LNCaP clone FGC (cell line): ENCODE measurements around the gene SCO2.

ENCODE experiments used
- DNase-seq: peaks from one replicate; pipeline ENCODE4 v3.0.0-alpha.2; 2011; ENCODE audit warnings: low read depth
- H3K4me3 ChIP-seq: 2 replicates; pipeline ENCODE4 v1.5.1; 2011; ENCODE audit warnings: mild to moderate bottlenecking, low read depth, low read length, control low read depth
- CTCF ChIP-seq: IDR thresholded peaks from 2 replicates; pipeline ENCODE4 v1.5.1; 2012; ENCODE audit warnings: mild to moderate bottlenecking; ENCODE audit not compliant: control insufficient read depth, insufficient read depth; ENCODE audit errors: extremely low read depth

SCO2 gene

GRCh38 chr22:50516891-50517290 lies 8.5 kb downstream of the SCO2 start:
- no peak overlapping the region for H3K4me3 ChIP-seq
- no peak for TF ChIP-seq CTCF
- DNase-seq, result no peak

- H3K4me3 ChIP-seq, result no peak overlapping the region
- DNase-seq, result no peak
- TF ChIP-seq CTCF, result no peak
Measured at GRCh38 chr22:50516068-50516467, 9.3 kb downstream of the SCO2 start.

GRCh38 chr22:50513175-50513574 lies 12.2 kb downstream of the SCO2 start:
- no peak overlapping the region for H3K4me3 ChIP-seq
- TF ChIP-seq CTCF, result no peak
- DNase-seq, result no peak

GRCh38 chr22:50508897-50509296 lies 16.5 kb downstream of the SCO2 start:
- no peak for TF ChIP-seq CTCF
- no peak for DNase-seq
- H3K4me3 ChIP-seq, result peak overlapping the region; percentile 70

- peak; percentile 81 for DNase-seq
- TF ChIP-seq CTCF, result no peak
- peak within 1 kb of the TSS; percentile 96 for H3K4me3 ChIP-seq
Measured at GRCh38 chr22:50507991-50508884, 17.2 kb downstream of the SCO2 start, which contains the start of gene NCAPH2. Gene NCAPH2 (plus strand): TSS chr22:50508224. CDS start chr22:50508338, 114 bp downstream.

- DNase-seq, result no peak
- TF ChIP-seq CTCF, result no peak
- peak within 1 kb of the TSS; percentile 96 for H3K4me3 ChIP-seq
Measured at GRCh38 chr22:50507421-50507990, 17.9 kb downstream of the SCO2 start, which contains the start of gene LMF2. Gene LMF2 (minus strand): TSS chr22:50507702. CDS start chr22:50507675, 27 bp downstream.
